ENCODE measurements around the gene PLPPR2. TPM values are rescaled to one million over a fixed set of nuclear protein-coding genes. Genes with fewer than 3 reads are reported as not detected.
"Not testable (repeated sequence)": the region's sequence is repeated elsewhere in the genome, so short reads cannot be mapped to it uniquely, and the experiment has no call there.

Gene PLPPR2
- total and polyA plus RNA-seq, 2 donors: 1.3 to 9.7 TPM

- Histone ChIP-seq H3K9me3 (ENCODE audit: control insufficient read depth in 2 of 2, insufficient read depth in 1 of 2, low read length in 1 of 2) (peaks cover 4 to 17% of the 10 kb centered on the region in 2 donors), H3K4me3 (ENCODE audit: low read length in 2 of 2) (no peak overlapping the region), H3K27ac (ENCODE audit: low read depth in 1 of 2, low read length in 1 of 2) (peak overlapping the region in 1 of 2 donors; percentile 96), H3K4me1 (ENCODE audit: control insufficient read depth in 2 of 2, insufficient read depth in 2 of 2, low read length in 2 of 2) (peaks cover 16 to 40% of the 10 kb centered on the region in 2 donors), H3K27me3 (ENCODE audit: control insufficient read depth in 2 of 2, insufficient read depth in 1 of 2, low read length in 1 of 2) (no peaks in the 10 kb centered on the region), H3K36me3 (ENCODE audit: control insufficient read depth in 2 of 2, insufficient read depth in 2 of 2, low read length in 1 of 2) (peaks cover 2 to 3% of the 10 kb centered on the region in 2 donors)
- DNase-seq (ENCODE audit: low read depth in 6 of 9, low spot score in 9 of 9): peak in 5 of 9 donors; percentile 59 to 84 (median 67)
- 78% methylated on average over 7 of the region's 7 CpGs for WGBS
Observed at GRCh38 chr19:11347546-11348039, 7.6 kb upstream of the PLPPR2 start.

GRCh38 chr19:11349171-11349570, 6.1 kb upstream of the PLPPR2 start:
- Histone ChIP-seq H3K36me3 (ENCODE audit: control insufficient read depth in 2 of 2, insufficient read depth in 2 of 2, low read length in 1 of 2) (peaks cover 0 to 3% of the 10 kb centered on the region in 2 donors), H3K4me1 (ENCODE audit: control insufficient read depth in 2 of 2, insufficient read depth in 2 of 2, low read length in 2 of 2) (peaks cover 16 to 37% of the 10 kb centered on the region in 2 donors), H3K9me3 (ENCODE audit: control insufficient read depth in 2 of 2, insufficient read depth in 1 of 2, low read length in 1 of 2) (peaks cover 4 to 17% of the 10 kb centered on the region in 2 donors), H3K27me3 (ENCODE audit: control insufficient read depth in 2 of 2, insufficient read depth in 1 of 2, low read length in 1 of 2) (peaks cover 0 to 3% of the 10 kb centered on the region in 2 donors), H3K4me3 (ENCODE audit: low read length in 2 of 2) (no peak overlapping the region), H3K27ac (ENCODE audit: low read depth in 1 of 2, low read length in 1 of 2) (no peak overlapping the region)
- WGBS: 97% methylated on average over 4 of the region's 4 CpGs
- DNase-seq (ENCODE audit: low read depth in 6 of 9, low spot score in 9 of 9): no peak

- H3K4me3 ChIP-seq (ENCODE audit: low read length in 2 of 2); H3K36me3 ChIP-seq (ENCODE audit: control insufficient read depth in 2 of 2, insufficient read depth in 2 of 2, low read length in 1 of 2); H3K27ac ChIP-seq (ENCODE audit: low read depth in 1 of 2, low read length in 1 of 2); DNase-seq (ENCODE audit: low read depth in 6 of 9, low spot score in 9 of 9): not testable (repeated sequence)
- peaks cover 0 to 46% of the 10 kb centered on the region in 2 donors for H3K27me3 ChIP-seq (ENCODE audit: control insufficient read depth in 2 of 2, insufficient read depth in 1 of 2, low read length in 1 of 2)
- H3K4me1 ChIP-seq (ENCODE audit: control insufficient read depth in 2 of 2, insufficient read depth in 2 of 2, low read length in 2 of 2): peaks cover 2 to 14% of the 10 kb centered on the region in 2 donors
- H3K9me3 ChIP-seq (ENCODE audit: control insufficient read depth in 2 of 2, insufficient read depth in 1 of 2, low read length in 1 of 2): peaks cover 3 to 11% of the 10 kb centered on the region in 2 donors
- WGBS: over 99% methylated on average over 4 of the region's 4 CpGs
Observed at GRCh38 chr19:11354102-11354501, 1.1 kb upstream of the PLPPR2 start.

- WGBS: 95% methylated on average over 6 of the region's 6 CpGs
- peak overlapping the region in 1 of 2 donors; percentile 30 for H3K4me3 ChIP-seq (ENCODE audit: low read length in 2 of 2)
- H3K4me1 ChIP-seq (ENCODE audit: control insufficient read depth in 2 of 2, insufficient read depth in 2 of 2, low read length in 2 of 2): peaks cover 2 to 14% of the 10 kb centered on the region in 2 donors
- H3K27me3 ChIP-seq (ENCODE audit: control insufficient read depth in 2 of 2, insufficient read depth in 1 of 2, low read length in 1 of 2): peaks cover 0 to 65% of the 10 kb centered on the region in 2 donors
- H3K27ac ChIP-seq (ENCODE audit: low read depth in 1 of 2, low read length in 1 of 2): no peak overlapping the region
- no peak for DNase-seq (ENCODE audit: low read depth in 6 of 9, low spot score in 9 of 9)
- peaks cover 0 to 3% of the 10 kb centered on the region in 2 donors for H3K9me3 ChIP-seq (ENCODE audit: control insufficient read depth in 2 of 2, insufficient read depth in 1 of 2, low read length in 1 of 2)
- no peaks in the 10 kb centered on the region for H3K36me3 ChIP-seq (ENCODE audit: control insufficient read depth in 2 of 2, insufficient read depth in 2 of 2, low read length in 1 of 2)
Observed at GRCh38 chr19:11356074-11356397, 804 bp downstream of the PLPPR2 start.

GRCh38 chr19:11356676-11357550, 1.7 kb downstream of the PLPPR2 start:
- 87% methylated on average over 11 of the region's 11 CpGs for WGBS
- peaks cover 0 to 3% of the 10 kb centered on the region in 2 donors for H3K9me3 ChIP-seq (ENCODE audit: control insufficient read depth in 2 of 2, insufficient read depth in 1 of 2, low read length in 1 of 2)
- H3K27me3 ChIP-seq (ENCODE audit: control insufficient read depth in 2 of 2, insufficient read depth in 1 of 2, low read length in 1 of 2): peaks cover 0 to 74% of the 10 kb centered on the region in 2 donors
- H3K4me3 ChIP-seq (ENCODE audit: low read length in 2 of 2): no peak overlapping the region
- no peaks in the 10 kb centered on the region for H3K36me3 ChIP-seq (ENCODE audit: control insufficient read depth in 2 of 2, insufficient read depth in 2 of 2, low read length in 1 of 2)
- no peak for DNase-seq (ENCODE audit: low read depth in 6 of 9, low spot score in 9 of 9)
- peaks cover 2 to 19% of the 10 kb centered on the region in 2 donors for H3K4me1 ChIP-seq (ENCODE audit: control insufficient read depth in 2 of 2, insufficient read depth in 2 of 2, low read length in 2 of 2)
- no peak overlapping the region for H3K27ac ChIP-seq (ENCODE audit: low read depth in 1 of 2, low read length in 1 of 2)

DNA sequence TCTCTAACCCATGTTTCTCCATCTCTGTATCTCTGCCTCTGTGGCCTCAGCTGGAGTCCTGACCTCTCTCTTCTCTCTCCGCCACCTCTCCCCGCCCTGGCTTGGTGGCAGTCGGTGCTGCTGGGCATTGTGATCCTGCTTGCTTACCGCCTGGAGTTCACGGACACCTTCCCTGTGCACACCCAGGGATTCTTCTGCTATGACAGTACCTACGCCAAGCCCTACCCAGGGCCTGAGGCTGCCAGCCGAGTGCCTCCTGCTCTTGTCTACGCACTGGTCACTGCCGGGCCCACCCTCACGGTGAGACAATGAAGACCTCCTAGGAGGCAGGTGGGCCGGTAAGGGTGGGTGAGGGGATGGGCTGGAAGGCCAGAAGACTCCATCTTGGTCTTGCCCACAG, 4.2 kb downstream of the PLPPR2 start:
- H3K4me1 ChIP-seq (ENCODE audit: control insufficient read depth in 2 of 2, insufficient read depth in 2 of 2, low read length in 2 of 2): peaks cover 2 to 19% of the 10 kb centered on the region in 2 donors
- WGBS: 97% methylated on average over 11 of the region's 11 CpGs
- no peak overlapping the region for H3K4me3 ChIP-seq (ENCODE audit: low read length in 2 of 2)
- H3K27me3 ChIP-seq (ENCODE audit: control insufficient read depth in 2 of 2, insufficient read depth in 1 of 2, low read length in 1 of 2): peaks cover 0 to 78% of the 10 kb centered on the region in 2 donors
- peaks cover 0 to 3% of the 10 kb centered on the region in 2 donors for H3K9me3 ChIP-seq (ENCODE audit: control insufficient read depth in 2 of 2, insufficient read depth in 1 of 2, low read length in 1 of 2)
- no peak overlapping the region for H3K27ac ChIP-seq (ENCODE audit: low read depth in 1 of 2, low read length in 1 of 2)
- DNase-seq (ENCODE audit: low read depth in 6 of 9, low spot score in 9 of 9): no peak
- no peaks in the 10 kb centered on the region for H3K36me3 ChIP-seq (ENCODE audit: control insufficient read depth in 2 of 2, insufficient read depth in 2 of 2, low read length in 1 of 2)

- no peaks in the 10 kb centered on the region for H3K36me3 ChIP-seq (ENCODE audit: control insufficient read depth in 2 of 2, insufficient read depth in 2 of 2, low read length in 1 of 2)
- H3K4me3 ChIP-seq (ENCODE audit: low read length in 2 of 2): no peak overlapping the region
- H3K27ac ChIP-seq (ENCODE audit: low read depth in 1 of 2, low read length in 1 of 2): no peak overlapping the region
- no peak for DNase-seq (ENCODE audit: low read depth in 6 of 9, low spot score in 9 of 9)
- H3K9me3 ChIP-seq (ENCODE audit: control insufficient read depth in 2 of 2, insufficient read depth in 1 of 2, low read length in 1 of 2): no peaks in the 10 kb centered on the region
- WGBS: 93% methylated on average over 43 of the region's 43 CpGs
- H3K4me1 ChIP-seq (ENCODE audit: control insufficient read depth in 2 of 2, insufficient read depth in 2 of 2, low read length in 2 of 2): peaks cover 0 to 12% of the 10 kb centered on the region in 2 donors
- peaks cover 0 to 61% of the 10 kb centered on the region in 2 donors for H3K27me3 ChIP-seq (ENCODE audit: control insufficient read depth in 2 of 2, insufficient read depth in 1 of 2, low read length in 1 of 2)
Observed at GRCh38 chr19:11361037-11361770, 6.0 kb downstream of the PLPPR2 start.

DNA sequence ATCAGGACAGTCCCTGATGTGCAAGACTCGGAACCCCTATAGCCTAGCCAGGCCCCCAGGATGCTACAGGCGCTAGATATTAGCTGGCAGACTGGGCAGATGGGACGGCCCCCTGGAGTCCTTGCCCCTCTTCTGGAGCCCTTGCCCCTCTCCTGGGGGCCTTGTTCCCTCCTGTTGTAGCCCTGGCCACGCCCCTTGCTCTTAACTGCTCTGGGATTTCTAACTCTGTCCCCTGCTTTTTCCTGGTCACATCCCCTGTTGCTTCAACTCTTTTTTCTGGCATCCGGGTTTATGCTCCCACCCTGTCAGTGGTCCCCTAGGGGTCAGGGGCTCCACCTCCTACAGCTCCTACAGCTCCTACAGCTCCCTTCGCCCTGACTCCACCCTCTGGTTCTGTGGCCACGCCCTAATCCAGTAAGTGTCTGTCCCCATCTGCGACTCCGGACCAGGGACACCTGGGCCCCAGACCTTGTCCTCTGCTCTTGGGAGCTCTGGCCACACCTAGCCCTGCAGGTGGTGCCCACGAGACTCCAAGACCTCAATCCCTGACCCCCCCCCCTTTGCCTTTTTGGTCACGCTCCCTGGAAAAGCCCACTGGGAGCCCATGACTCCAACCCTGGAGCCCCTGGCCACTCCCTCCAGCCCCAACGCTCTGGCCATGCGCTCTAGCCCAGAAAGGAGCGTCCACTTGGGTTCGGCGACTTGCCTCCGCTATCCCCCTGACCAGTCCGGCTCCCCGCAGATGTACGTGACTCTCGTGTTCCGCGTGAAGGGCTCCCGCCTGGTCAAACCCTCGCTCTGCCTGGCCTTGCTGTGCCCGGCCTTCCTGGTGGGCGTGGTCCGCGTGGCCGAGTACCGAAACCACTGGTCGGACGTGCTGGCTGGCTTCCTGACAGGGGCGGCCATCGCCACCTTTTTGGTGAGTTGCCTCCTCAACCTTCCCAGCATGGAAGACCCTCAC, 6.8 kb downstream of the PLPPR2 start:
- Histone ChIP-seq H3K27ac (ENCODE audit: low read depth in 1 of 2, low read length in 1 of 2) (no peak overlapping the region), H3K4me3 (ENCODE audit: low read length in 2 of 2) (no peak overlapping the region), H3K27me3 (ENCODE audit: control insufficient read depth in 2 of 2, insufficient read depth in 1 of 2, low read length in 1 of 2) (peaks cover 0 to 52% of the 10 kb centered on the region in 2 donors), H3K9me3 (ENCODE audit: control insufficient read depth in 2 of 2, insufficient read depth in 1 of 2, low read length in 1 of 2) (no peaks in the 10 kb centered on the region), H3K4me1 (ENCODE audit: control insufficient read depth in 2 of 2, insufficient read depth in 2 of 2, low read length in 2 of 2) (peaks cover 0 to 5% of the 10 kb centered on the region in 2 donors), H3K36me3 (ENCODE audit: control insufficient read depth in 2 of 2, insufficient read depth in 2 of 2, low read length in 1 of 2) (no peaks in the 10 kb centered on the region)
- no peak for DNase-seq (ENCODE audit: low read depth in 6 of 9, low spot score in 9 of 9)
- WGBS: 97% methylated on average over 35 of the region's 35 CpGs
